Ecto neural progenitor cell (in vitro differentiated cells): Measurements from ENCODE around the gene C4A.
"Not testable (repeated sequence)": the region's sequence is repeated elsewhere in the genome, so short reads cannot be mapped to it uniquely, and the experiment has no call there.

ENCODE experiments used
- DNase-seq: peaks from one replicate; pipeline ENCODE4 v3.0.0-alpha.2; 2018; ENCODE audit warnings: low spot score

Gene C4A

GRCh38 chr6:32035283-32036013 is 53.6 kb downstream of the C4A start:
- not testable (repeated sequence) for DNase-seq

- not testable (repeated sequence) for DNase-seq
These were observed 55.3 kb downstream of the C4A start for GRCh38 chr6:32037136-32037535.

- DNase-seq, result not testable (repeated sequence)
These were observed 56.0 kb downstream of the C4A start, which contains the start of gene CYP21A2 for GRCh38 chr6:32037598-32038524. TSS of gene CYP21A2 (plus strand) at chr6:32038415. CDS start at chr6:32038423, 8 bp downstream.

- DNase-seq, result not testable (repeated sequence)
These were observed 57.0 kb downstream of the C4A start for GRCh38 chr6:32038878-32039277.

- not testable (repeated sequence) for DNase-seq
These were observed 57.7 kb downstream of the C4A start for GRCh38 chr6:32039321-32040274.

- not testable (repeated sequence) for DNase-seq
These were observed 58.6 kb downstream of the C4A start for GRCh38 chr6:32040299-32041049.

- DNase-seq, result not testable (repeated sequence)
These were observed 59.1 kb downstream of the C4A start for GRCh38 chr6:32041050-32041321.

GRCh38 chr6:32041385-32041784 is 59.5 kb downstream of the C4A start:
- DNase-seq, result not testable (repeated sequence)

- DNase-seq, result not testable (repeated sequence)
These were observed 60.4 kb downstream of the C4A start for GRCh38 chr6:32042276-32042675.

GRCh38 chr6:32043589-32044380 is 61.9 kb downstream of the C4A start:
- DNase-seq, result not testable (repeated sequence)

- DNase-seq, result not testable (repeated sequence)
These were observed 63.1 kb downstream of the C4A start for GRCh38 chr6:32044916-32045315.

- DNase-seq, result peak; percentile 43
These were observed 64.1 kb downstream of the C4A start for GRCh38 chr6:32045811-32046449.

- DNase-seq, result peak; percentile 56
These were observed 64.7 kb downstream of the C4A start for GRCh38 chr6:32046450-32047083.

GRCh38 chr6:32047084-32047478 is 65.2 kb downstream of the C4A start:
- no peak for DNase-seq

- DNase-seq, result no peak
These were observed 65.6 kb downstream of the C4A start for GRCh38 chr6:32047539-32047854.

- peak; percentile 84 for DNase-seq
These were observed 66.3 kb downstream of the C4A start for GRCh38 chr6:32047855-32048766.

- DNase-seq, result not testable (repeated sequence)
These were observed 67.3 kb downstream of the C4A start for GRCh38 chr6:32049149-32049548.

- not testable (repeated sequence) for DNase-seq
These were observed 67.9 kb downstream of the C4A start for GRCh38 chr6:32049736-32050135.
